Measurements from ENCODE around the gene KIF18B.

The KIF18B gene

DNA sequence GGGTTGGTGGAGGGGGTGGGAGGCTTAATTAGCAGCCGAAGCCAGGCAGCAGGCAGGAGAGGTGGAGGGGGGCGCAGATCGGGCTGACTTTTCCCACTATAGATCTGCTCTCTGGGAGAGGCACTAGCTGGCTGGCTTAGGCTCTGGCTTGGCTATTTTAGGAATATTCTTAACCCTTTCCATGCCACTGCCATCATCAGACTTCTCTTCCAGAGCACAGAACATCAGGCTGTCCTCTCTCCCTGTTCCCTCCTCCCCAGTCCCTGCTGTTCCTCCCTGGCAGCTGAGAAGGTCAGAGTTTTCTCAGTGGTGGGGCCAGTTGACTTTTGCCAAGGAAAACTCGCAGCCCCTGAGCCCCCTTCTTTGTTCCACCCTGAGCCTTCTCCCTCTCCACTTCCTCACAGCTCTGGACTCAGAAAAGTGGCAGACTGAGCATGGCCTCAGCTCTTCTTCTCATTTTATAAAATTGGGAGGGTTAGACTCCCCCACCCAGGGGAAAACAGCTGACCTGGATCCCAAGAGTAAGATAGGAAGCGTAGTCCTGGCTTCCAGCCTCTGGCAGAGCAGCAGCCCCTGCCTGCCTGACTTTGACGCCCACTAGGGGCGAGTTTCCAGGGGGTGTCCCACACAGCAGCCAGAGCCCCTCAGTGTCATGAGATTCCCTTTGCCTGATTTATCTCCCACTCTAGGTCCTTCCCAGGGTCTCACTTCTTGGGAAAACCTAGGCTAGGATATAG is 30.4 kb upstream of the KIF18B start:
- TF ChIP-seq, protein P1, sequence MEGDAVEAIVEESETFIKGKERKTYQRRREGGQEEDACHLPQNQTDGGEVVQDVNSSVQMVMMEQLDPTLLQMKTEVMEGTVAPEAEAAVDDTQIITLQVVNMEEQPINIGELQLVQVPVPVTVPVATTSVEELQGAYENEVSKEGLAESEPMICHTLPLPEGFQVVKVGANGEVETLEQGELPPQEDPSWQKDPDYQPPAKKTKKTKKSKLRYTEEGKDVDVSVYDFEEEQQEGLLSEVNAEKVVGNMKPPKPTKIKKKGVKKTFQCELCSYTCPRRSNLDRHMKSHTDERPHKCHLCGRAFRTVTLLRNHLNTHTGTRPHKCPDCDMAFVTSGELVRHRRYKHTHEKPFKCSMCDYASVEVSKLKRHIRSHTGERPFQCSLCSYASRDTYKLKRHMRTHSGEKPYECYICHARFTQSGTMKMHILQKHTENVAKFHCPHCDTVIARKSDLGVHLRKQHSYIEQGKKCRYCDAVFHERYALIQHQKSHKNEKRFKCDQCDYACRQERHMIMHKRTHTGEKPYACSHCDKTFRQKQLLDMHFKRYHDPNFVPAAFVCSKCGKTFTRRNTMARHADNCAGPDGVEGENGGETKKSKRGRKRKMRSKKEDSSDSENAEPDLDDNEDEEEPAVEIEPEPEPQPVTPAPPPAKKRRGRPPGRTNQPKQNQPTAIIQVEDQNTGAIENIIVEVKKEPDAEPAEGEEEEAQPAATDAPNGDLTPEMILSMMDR (IDR thresholded peaks at IDR 0.05; ENCODE audit: borderline replicate concordance, control extremely low read depth, extremely low read depth, insufficient read depth, missing control alignments) = no peak
- in situ Hi-C loops (cut with MboI; ENCODE audit: low sequenced_read_pairs, unreplicated experiment) = no loop called here
- DNase-seq (ENCODE audit: low spot score) = no peak

DNA sequence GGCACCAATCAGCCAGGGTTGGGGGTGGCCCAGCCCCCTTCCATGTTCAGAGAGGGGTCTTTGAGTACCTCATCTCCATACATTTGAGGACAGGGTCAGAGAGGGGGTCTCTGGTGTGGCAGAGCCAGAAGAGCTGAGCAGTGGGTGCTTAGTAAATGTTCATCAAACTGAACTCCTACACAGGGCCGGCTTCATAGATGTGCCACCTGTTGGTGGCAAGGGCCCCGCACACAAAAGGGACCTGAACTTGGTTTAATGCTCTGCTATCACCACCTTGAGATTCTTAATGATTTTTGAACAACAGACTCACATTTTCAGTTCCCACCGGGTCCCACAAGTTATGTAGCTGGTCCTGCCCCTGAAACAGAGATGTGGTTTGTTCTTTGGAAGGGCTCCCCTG is 29.5 kb upstream of the KIF18B start:
- DNase-seq (ENCODE audit: low spot score) = no peak
- in situ Hi-C loops (cut with MboI; ENCODE audit: low sequenced_read_pairs, unreplicated experiment) = no loop called here
- TF ChIP-seq, protein P1 (IDR thresholded peaks at IDR 0.05; ENCODE audit: borderline replicate concordance, control extremely low read depth, extremely low read depth, insufficient read depth, missing control alignments) = no peak

DNA sequence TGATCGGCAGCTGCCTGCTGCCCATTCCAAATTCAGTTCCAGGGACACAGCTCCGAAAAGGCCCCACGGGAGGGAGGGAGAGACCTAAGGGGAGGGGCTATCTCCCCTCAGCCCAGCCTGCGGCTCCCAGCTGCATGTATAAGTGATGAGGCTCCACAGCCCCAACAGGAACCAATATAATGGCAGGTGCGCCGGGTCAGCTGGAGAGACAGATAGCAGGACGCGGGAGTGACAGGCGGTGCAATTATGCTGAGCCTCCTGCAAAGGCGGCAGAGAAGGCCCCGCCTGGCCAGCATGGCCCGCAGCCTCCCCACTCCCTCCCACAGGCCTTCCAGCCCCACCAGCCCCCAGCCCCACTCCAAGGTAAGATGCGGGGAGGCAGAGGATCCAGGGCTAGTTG is 28.6 kb upstream of the KIF18B start:
- DNase-seq (ENCODE audit: low spot score) = no peak
- in situ Hi-C loops (cut with MboI; ENCODE audit: low sequenced_read_pairs, unreplicated experiment) = no loop called here
- TF ChIP-seq, protein P1 (IDR thresholded peaks at IDR 0.05; ENCODE audit: borderline replicate concordance, control extremely low read depth, extremely low read depth, insufficient read depth, missing control alignments) = no peak

DNA sequence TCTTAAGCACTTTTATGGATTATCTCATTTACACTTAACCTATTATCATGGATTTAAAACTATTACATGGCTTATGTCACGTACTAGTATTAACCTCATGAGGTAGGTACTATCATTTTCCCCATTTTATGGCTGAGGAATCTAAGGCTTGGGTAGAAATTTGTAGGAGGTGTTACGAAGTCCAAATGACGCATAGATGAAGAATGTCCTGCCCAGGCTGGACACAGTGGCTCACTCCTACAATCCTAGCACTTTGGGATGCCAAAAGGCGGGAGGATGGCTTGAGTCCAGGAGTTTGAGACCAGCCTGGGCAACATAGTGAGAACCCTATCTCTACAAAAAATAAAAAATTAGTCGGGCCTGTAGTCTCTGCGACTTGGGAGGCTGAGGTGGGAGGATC is 25.4 kb upstream of the KIF18B start:
- DNase-seq (ENCODE audit: low spot score) = no peak
- in situ Hi-C loops (cut with MboI; ENCODE audit: low sequenced_read_pairs, unreplicated experiment) = no loop called here
- TF ChIP-seq, protein P1 (IDR thresholded peaks at IDR 0.05; ENCODE audit: borderline replicate concordance, control extremely low read depth, extremely low read depth, insufficient read depth, missing control alignments) = no peak

DNA sequence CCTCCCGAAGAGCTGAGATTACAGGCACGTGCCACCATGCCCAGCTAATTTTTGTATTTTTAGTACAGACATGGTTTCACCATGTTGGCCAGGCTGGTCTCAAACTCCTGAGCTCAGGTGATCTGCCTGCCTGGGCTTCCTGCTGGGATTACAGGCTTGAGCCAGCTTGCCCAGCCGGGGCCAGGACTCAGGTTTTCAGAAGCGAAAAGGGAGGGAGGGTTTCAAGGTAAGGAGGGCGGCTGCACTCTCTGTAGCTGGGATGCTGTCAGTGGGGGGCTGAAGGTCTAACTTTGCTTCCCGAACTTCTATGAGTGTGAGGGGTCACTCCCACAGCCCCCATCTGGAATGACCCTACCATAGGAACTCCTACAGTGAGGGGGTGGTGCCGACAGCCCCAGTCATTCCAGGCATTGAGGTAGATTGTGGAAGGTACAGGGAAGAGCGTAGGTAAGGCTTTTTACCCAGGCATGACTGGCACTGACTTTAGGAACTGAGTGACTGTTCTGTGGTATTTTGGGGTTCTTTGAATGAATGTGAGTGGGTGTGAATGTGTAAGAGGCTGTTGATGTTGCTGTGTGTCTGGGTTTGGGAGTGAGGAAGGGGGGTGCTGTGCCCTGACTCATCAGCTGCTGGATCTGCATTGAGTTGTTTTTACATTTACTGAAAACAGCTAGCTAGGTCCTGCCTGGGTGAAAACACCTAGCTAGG is 24.4 kb upstream of the KIF18B start:
- TF ChIP-seq, protein P1 (IDR thresholded peaks at IDR 0.05; ENCODE audit: borderline replicate concordance, control extremely low read depth, extremely low read depth, insufficient read depth, missing control alignments) = no peak
- in situ Hi-C loops (cut with MboI; ENCODE audit: low sequenced_read_pairs, unreplicated experiment) = no loop called here
- no peak for DNase-seq (ENCODE audit: low spot score)

DNA sequence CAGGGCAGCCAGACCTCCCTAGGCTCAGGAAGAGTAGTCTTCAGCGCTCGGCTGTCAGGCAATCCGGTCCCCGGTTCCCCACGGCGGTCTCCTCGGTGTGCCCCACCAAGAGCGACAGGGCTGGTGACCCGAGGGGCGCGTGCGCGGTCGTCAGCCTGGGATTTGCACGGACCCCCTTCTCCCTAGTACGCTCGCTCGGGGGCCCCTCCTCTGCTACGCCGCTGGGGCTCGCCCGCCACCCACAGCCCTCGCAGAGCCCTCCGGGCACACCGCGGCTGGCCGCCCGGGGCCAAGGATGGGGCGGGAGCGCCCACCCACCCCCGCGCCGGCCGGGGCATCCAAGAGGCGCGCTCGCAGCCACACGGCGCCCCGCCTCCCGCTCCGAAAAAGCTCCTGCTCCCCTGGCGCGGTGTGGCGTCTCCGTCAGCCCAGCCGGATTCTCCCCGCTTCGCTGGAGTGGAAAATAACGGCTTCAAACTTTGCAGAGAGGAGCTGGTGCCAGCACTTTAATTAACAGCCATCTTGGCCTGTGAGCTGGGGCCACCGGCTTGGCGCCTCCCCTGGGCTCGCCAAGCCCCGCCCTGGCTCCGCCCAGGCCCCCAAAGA is 22.7 kb upstream of the KIF18B start:
- DNase-seq (ENCODE audit: low spot score) = no peak
- in situ Hi-C loops (cut with MboI; ENCODE audit: low sequenced_read_pairs, unreplicated experiment) = no loop called here

More for the DNA sequence above, 22.7 kb upstream of the KIF18B start:
- TF ChIP-seq, protein P1 (IDR thresholded peaks at IDR 0.05; ENCODE audit: borderline replicate concordance, control extremely low read depth, extremely low read depth, insufficient read depth, missing control alignments) = no peak
